DMS114 treated with DMSO at 0.1 percent for 48 hours (cell line): ENCODE results near the gene LRRC34.
A peak's percentile ranks its signal among the peaks of the same experiment; 100 is the strongest.

Experiments used
- DNase-seq: peaks from one replicate; lab custom pipeline; 2025; ENCODE audit not compliant: unreplicated experiment; lab: John Stamatoyannopoulos, UW

The LRRC34 gene

GRCh38 chr3:169764882-169765612, 47.7 kb downstream of the LRRC34 start, which contains the start of gene TERC:
Gene TERC, minus strand, starts transcription at chr3:169765060.
- peak; percentile 81 for DNase-seq

- no peak for DNase-seq
Measured at GRCh38 chr3:169764312-169764881, 48.3 kb downstream of the LRRC34 start.

GRCh38 chr3:169760479-169760878, 52.2 kb downstream of the LRRC34 start:
- no peak for DNase-seq

- DNase-seq, result no peak
Measured at GRCh38 chr3:169759256-169759655, 53.4 kb downstream of the LRRC34 start.

- DNase-seq, result no peak
Measured at GRCh38 chr3:169758359-169758994, 54.2 kb downstream of the LRRC34 start.

GRCh38 chr3:169755488-169755887, 57.2 kb downstream of the LRRC34 start:
- no peak for DNase-seq

GRCh38 chr3:169754711-169755110, 58.0 kb downstream of the LRRC34 start:
- no peak for DNase-seq

- DNase-seq, result no peak
Measured at GRCh38 chr3:169751875-169752274, 60.8 kb downstream of the LRRC34 start.

- no peak for DNase-seq
Measured at GRCh38 chr3:169750665-169751064, 62.0 kb downstream of the LRRC34 start.

GRCh38 chr3:169748670-169749069, 64.0 kb downstream of the LRRC34 start:
- no peak for DNase-seq

- DNase-seq, result no peak
Measured at GRCh38 chr3:169746924-169747323, 65.8 kb downstream of the LRRC34 start.

- DNase-seq, result peak; percentile 27
Measured at GRCh38 chr3:169744366-169745054, 68.2 kb downstream of the LRRC34 start.
